ENCODE data around the gene ST7.

Gene ST7

DNA sequence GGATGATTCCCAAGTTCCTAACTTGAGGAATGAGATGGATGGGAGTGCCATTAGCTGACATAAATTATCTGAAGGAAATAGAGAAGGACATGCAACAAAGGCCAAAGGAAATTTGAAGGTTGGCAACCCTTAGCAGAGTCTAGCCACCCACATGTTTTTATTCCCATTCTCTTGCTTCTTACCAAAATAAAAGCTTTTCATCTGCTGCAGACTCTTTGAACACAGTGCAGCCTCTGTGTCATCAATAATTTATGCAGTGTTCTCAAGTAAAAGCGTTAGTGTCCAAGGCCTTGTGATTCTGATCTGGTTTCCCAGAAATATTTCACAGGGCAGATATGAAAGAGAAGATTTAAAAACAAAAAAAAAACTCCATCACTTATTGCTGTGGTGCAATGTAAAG, 98.5 kb downstream of the ST7 start:
- H3K4me3 ChIP-seq (ENCODE audit: insufficient read length, low read depth) = no peak overlapping the region
- no peaks in the 10 kb centered on the region for H3K27me3 ChIP-seq (ENCODE audit: insufficient read depth, insufficient read length)
- TF ChIP-seq SUZ12 (IDR thresholded peaks at IDR 0.05; ENCODE audit: extremely low read depth, insufficient read depth, insufficient read length) (no peak), YY1 (IDR thresholded peaks at IDR 0.05; ENCODE audit: insufficient read depth, insufficient read length) (no peak), ZNF274 (IDR thresholded peaks at IDR 0.05; ENCODE audit: low read depth, low read length) (no peak)
- no peak for DNase-seq (ENCODE audit: low read depth, low spot score)
- H3K9me3 ChIP-seq (ENCODE audit: insufficient read depth, low read length) = no peaks in the 10 kb centered on the region
- H3K9ac ChIP-seq (ENCODE audit: insufficient read length, low read depth) = no peak overlapping the region
- H3K4me1 ChIP-seq (ENCODE audit: insufficient read depth, insufficient read length) = no peaks in the 10 kb centered on the region
- H3K36me3 ChIP-seq (ENCODE audit: insufficient read depth, insufficient read length, low read length) = no peaks in the 10 kb centered on the region

DNA sequence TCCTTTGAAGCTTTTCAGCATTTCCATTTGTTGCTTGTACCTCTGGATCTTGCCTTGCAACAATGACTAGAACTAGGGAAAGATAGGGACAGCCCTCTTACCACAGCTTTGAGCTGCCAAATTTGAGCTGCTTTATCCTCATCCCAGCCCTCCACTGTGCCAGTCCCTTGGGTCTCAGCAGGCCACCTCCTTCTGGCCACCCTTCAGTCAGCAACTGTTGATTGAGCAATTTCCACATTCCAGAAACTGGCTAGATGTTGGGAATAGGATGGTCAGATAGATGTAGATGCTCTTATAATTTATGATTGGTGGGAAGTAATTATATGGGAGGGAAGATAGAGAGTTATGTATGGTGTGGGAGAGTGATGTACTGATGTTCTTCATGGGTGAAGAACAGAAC, 100.1 kb downstream of the ST7 start:
- H3K4me1 ChIP-seq (ENCODE audit: insufficient read depth, insufficient read length) = no peaks in the 10 kb centered on the region
- no peak overlapping the region for H3K9ac ChIP-seq (ENCODE audit: insufficient read length, low read depth)
- TF ChIP-seq SUZ12 (IDR thresholded peaks at IDR 0.05; ENCODE audit: extremely low read depth, insufficient read depth, insufficient read length) (no peak), ZNF274 (IDR thresholded peaks at IDR 0.05; ENCODE audit: low read depth, low read length) (no peak), YY1 (IDR thresholded peaks at IDR 0.05; ENCODE audit: insufficient read depth, insufficient read length) (no peak)
- no peaks in the 10 kb centered on the region for H3K9me3 ChIP-seq (ENCODE audit: insufficient read depth, low read length)
- no peaks in the 10 kb centered on the region for H3K36me3 ChIP-seq (ENCODE audit: insufficient read depth, insufficient read length, low read length)
- H3K27me3 ChIP-seq (ENCODE audit: insufficient read depth, insufficient read length) = no peaks in the 10 kb centered on the region
- DNase-seq (ENCODE audit: low read depth, low spot score) = no peak
- no peak overlapping the region for H3K4me3 ChIP-seq (ENCODE audit: insufficient read length, low read depth)

DNA sequence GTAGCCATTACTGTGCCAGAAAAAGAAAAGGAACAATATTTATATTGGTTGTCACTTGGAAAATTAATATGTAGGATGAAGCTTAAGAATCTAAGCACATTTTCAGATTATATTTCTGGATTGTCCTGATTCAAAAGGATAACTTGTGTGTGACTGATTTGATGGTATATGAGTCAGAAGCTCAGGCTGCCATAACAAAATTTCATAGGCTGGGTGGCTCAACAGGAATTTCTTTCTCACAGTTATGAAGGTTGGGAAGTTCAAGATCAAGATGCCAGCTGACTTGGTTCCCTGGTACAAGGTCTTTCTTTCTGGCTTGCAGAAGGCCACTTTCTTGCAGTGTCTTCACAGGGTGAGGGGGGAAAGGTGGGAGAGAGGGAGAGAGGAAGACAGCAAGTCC, 108.5 kb downstream of the ST7 start:
- no peaks in the 10 kb centered on the region for H3K27me3 ChIP-seq (ENCODE audit: insufficient read depth, insufficient read length)
- DNase-seq (ENCODE audit: low read depth, low spot score) = no peak
- H3K36me3 ChIP-seq (ENCODE audit: insufficient read depth, insufficient read length, low read length) = no peaks in the 10 kb centered on the region
- H3K4me3 ChIP-seq (ENCODE audit: insufficient read length, low read depth) = no peak overlapping the region
- H3K4me1 ChIP-seq (ENCODE audit: insufficient read depth, insufficient read length) = no peaks in the 10 kb centered on the region
- H3K9ac ChIP-seq (ENCODE audit: insufficient read length, low read depth) = no peak overlapping the region
- H3K9me3 ChIP-seq (ENCODE audit: insufficient read depth, low read length) = no peaks in the 10 kb centered on the region
- TF ChIP-seq YY1 (IDR thresholded peaks at IDR 0.05; ENCODE audit: insufficient read depth, insufficient read length) (no peak), ZNF274 (IDR thresholded peaks at IDR 0.05; ENCODE audit: low read depth, low read length) (no peak), SUZ12 (IDR thresholded peaks at IDR 0.05; ENCODE audit: extremely low read depth, insufficient read depth, insufficient read length) (no peak)

DNA sequence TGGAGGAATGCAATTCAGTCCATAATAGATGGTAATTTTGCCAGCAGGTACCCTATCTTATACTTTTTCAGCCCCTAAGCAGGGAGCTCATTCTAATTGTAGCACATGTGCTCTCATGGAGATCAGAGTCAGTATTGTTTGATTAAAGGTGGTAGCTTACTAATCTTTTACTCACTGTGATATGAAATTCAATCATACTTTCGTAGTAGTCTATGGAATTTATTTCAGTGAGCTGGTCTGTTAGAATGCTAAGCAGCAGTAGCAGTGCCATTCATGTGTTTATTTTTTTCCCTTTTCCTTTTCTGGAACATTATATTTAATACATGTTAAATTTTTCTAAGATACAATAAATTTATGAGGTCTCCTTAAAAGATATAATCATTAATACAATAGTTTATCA, 109.0 kb downstream of the ST7 start:
- no peaks in the 10 kb centered on the region for H3K36me3 ChIP-seq (ENCODE audit: insufficient read depth, insufficient read length, low read length)
- no peaks in the 10 kb centered on the region for H3K4me1 ChIP-seq (ENCODE audit: insufficient read depth, insufficient read length)
- no peaks in the 10 kb centered on the region for H3K27me3 ChIP-seq (ENCODE audit: insufficient read depth, insufficient read length)
- DNase-seq (ENCODE audit: low read depth, low spot score) = no peak
- H3K9ac ChIP-seq (ENCODE audit: insufficient read length, low read depth) = no peak overlapping the region
- TF ChIP-seq SUZ12 (IDR thresholded peaks at IDR 0.05; ENCODE audit: extremely low read depth, insufficient read depth, insufficient read length) = no peak
- no peak for TF ChIP-seq YY1 (IDR thresholded peaks at IDR 0.05; ENCODE audit: insufficient read depth, insufficient read length)
- TF ChIP-seq ZNF274 (IDR thresholded peaks at IDR 0.05; ENCODE audit: low read depth, low read length) = no peak
- H3K9me3 ChIP-seq (ENCODE audit: insufficient read depth, low read length) = no peaks in the 10 kb centered on the region
- H3K4me3 ChIP-seq (ENCODE audit: insufficient read length, low read depth) = no peak overlapping the region

DNA sequence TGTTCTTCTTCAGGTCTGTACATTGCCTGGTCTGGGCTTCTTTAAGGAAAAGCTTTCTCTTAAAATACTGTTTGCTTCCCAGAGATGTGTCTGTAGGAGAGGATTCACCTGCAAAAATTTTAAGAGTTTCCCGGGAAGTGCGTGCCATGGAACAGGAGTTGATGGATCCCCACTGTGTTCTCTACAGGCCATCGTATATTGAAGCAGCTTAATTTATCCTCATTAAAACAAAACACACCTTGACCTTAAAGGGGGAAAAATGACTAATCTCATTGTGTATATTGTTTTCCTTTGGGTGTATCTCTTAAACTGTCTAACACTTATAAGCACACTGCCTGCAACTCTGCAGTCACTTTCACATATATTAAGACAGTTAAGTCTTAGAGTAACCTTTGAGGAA, 111.4 kb downstream of the ST7 start:
- no peaks in the 10 kb centered on the region for H3K36me3 ChIP-seq (ENCODE audit: insufficient read depth, insufficient read length, low read length)
- TF ChIP-seq SUZ12 (IDR thresholded peaks at IDR 0.05; ENCODE audit: extremely low read depth, insufficient read depth, insufficient read length) = no peak
- TF ChIP-seq YY1 (IDR thresholded peaks at IDR 0.05; ENCODE audit: insufficient read depth, insufficient read length) = no peak
- no peak for TF ChIP-seq ZNF274 (IDR thresholded peaks at IDR 0.05; ENCODE audit: low read depth, low read length)
- no peaks in the 10 kb centered on the region for H3K4me1 ChIP-seq (ENCODE audit: insufficient read depth, insufficient read length)
- no peaks in the 10 kb centered on the region for H3K9me3 ChIP-seq (ENCODE audit: insufficient read depth, low read length)
- no peak overlapping the region for H3K4me3 ChIP-seq (ENCODE audit: insufficient read length, low read depth)
- no peak overlapping the region for H3K9ac ChIP-seq (ENCODE audit: insufficient read length, low read depth)
- no peak for DNase-seq (ENCODE audit: low read depth, low spot score)
- H3K27me3 ChIP-seq (ENCODE audit: insufficient read depth, insufficient read length) = no peaks in the 10 kb centered on the region

DNA sequence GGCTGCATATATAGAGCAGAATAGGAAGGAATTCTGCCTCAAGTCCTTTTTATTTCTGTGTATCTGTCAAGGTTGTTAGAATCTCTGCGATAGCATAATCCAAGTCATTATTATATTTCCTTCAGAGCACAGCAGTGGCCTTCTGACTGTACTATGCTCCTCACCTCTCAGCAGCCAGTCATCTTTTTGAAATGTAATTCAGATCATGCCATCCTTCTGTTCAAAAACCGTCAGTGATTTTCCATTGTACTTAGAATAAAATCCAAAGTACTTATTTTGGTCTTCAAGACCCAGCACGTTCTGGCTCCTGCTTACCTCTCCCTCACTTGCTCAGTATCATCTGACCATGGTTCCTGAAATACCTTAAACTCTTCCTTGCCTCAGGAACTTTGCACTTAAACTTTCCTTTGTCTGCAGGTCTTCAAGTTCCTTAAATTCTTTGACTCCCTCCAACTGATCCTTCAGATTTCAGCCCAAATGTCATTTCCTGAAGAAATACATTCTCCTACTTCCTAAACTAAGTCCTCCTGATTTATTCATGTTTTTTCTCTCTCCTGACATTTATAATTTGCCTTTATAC, 112.4 kb downstream of the ST7 start:
- no peaks in the 10 kb centered on the region for H3K4me1 ChIP-seq (ENCODE audit: insufficient read depth, insufficient read length)

DNA sequence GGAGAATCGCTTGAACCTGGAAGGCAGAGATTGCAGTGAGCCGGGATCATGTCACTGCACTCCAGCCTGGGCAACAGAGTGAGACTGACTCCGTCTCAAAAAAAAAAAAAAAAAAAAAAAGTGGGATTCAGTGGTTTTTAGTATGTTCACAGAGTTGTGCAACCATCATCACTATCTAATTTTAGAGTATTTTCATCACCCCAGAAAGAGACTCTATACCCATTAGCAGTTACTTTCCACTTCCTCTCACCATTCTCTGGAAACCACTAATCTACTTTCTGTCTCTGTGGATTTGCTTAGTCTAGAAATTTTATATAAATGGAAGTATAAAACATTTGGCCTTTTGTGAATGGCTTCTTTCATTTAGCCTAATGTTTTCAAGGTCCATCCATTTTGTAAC, 113.4 kb downstream of the ST7 start:
- TF ChIP-seq SUZ12 (IDR thresholded peaks at IDR 0.05; ENCODE audit: extremely low read depth, insufficient read depth, insufficient read length) (no peak), ZNF274 (IDR thresholded peaks at IDR 0.05; ENCODE audit: low read depth, low read length) (no peak), YY1 (IDR thresholded peaks at IDR 0.05; ENCODE audit: insufficient read depth, insufficient read length) (no peak)
- H3K36me3 ChIP-seq (ENCODE audit: insufficient read depth, insufficient read length, low read length) = no peaks in the 10 kb centered on the region
- H3K9ac ChIP-seq (ENCODE audit: insufficient read length, low read depth) = no peak overlapping the region
- no peaks in the 10 kb centered on the region for H3K4me1 ChIP-seq (ENCODE audit: insufficient read depth, insufficient read length)
- DNase-seq (ENCODE audit: low read depth, low spot score) = no peak
- H3K4me3 ChIP-seq (ENCODE audit: insufficient read length, low read depth) = no peak overlapping the region
- no peaks in the 10 kb centered on the region for H3K27me3 ChIP-seq (ENCODE audit: insufficient read depth, insufficient read length)
- no peaks in the 10 kb centered on the region for H3K9me3 ChIP-seq (ENCODE audit: insufficient read depth, low read length)

More for the DNA sequence above, 112.4 kb downstream of the ST7 start:
- TF ChIP-seq ZNF274 (IDR thresholded peaks at IDR 0.05; ENCODE audit: low read depth, low read length) (no peak), YY1 (IDR thresholded peaks at IDR 0.05; ENCODE audit: insufficient read depth, insufficient read length) (no peak), SUZ12 (IDR thresholded peaks at IDR 0.05; ENCODE audit: extremely low read depth, insufficient read depth, insufficient read length) (no peak)
- no peak overlapping the region for H3K4me3 ChIP-seq (ENCODE audit: insufficient read length, low read depth)
- H3K9me3 ChIP-seq (ENCODE audit: insufficient read depth, low read length) = no peaks in the 10 kb centered on the region
- no peak for DNase-seq (ENCODE audit: low read depth, low spot score)
- no peak overlapping the region for H3K9ac ChIP-seq (ENCODE audit: insufficient read length, low read depth)
- no peaks in the 10 kb centered on the region for H3K36me3 ChIP-seq (ENCODE audit: insufficient read depth, insufficient read length, low read length)
- H3K27me3 ChIP-seq (ENCODE audit: insufficient read depth, insufficient read length) = no peaks in the 10 kb centered on the region
